ENCODE results near the gene ITGAE.

Gene ITGAE

GRCh38 chr17:3699951-3700350, 101.0 kb downstream of the ITGAE start:
- H4K20me1 ChIP-seq (ENCODE audit: insufficient read depth, low read length) = no peaks in the 10 kb centered on the region
- H3K9me3 ChIP-seq (replicated peaks; ENCODE audit: insufficient read depth, low read length) = no peaks in the 10 kb centered on the region
- no peak for TF ChIP-seq EZH2 (optimal IDR thresholded peaks at IDR 0.05; ENCODE audit: low read depth, low read length)
- TF ChIP-seq EZH2phosphoT487 (IDR thresholded peaks at IDR 0.05; ENCODE audit: low read length) = no peak
- no peak for TF ChIP-seq CTCF (IDR thresholded peaks at IDR 0.05; ENCODE audit: low read length)
- H3K79me2 ChIP-seq (ENCODE audit: low read length) = peaks cover 9% of the 10 kb centered on the region
- H2AFZ ChIP-seq (ENCODE audit: low read length) = no peak overlapping the region
- DNase-seq = no peak
- H3K27ac ChIP-seq (ENCODE audit: low read length) = no peak overlapping the region
- H3K9me2 ChIP-seq (replicated peaks; ENCODE audit: insufficient read depth, low read length) = no peaks in the 10 kb centered on the region
- no peaks in the 10 kb centered on the region for H3F3A ChIP-seq (ENCODE audit: insufficient read depth, low read length)
- H3K9ac ChIP-seq (ENCODE audit: low read length) = no peak overlapping the region
- no peak overlapping the region for H3K4me2 ChIP-seq (ENCODE audit: low read depth, low read length)
- no peak overlapping the region for H3K4me3 ChIP-seq (ENCODE audit: low read length)
- no peaks in the 10 kb centered on the region for H3K4me1 ChIP-seq (ENCODE audit: low read length)
- no peaks in the 10 kb centered on the region for H3K36me3 ChIP-seq (replicated peaks; ENCODE audit: insufficient read depth, low read length)
- H3K27me3 ChIP-seq (replicated peaks; ENCODE audit: insufficient read depth, low read length) = no peaks in the 10 kb centered on the region

DNA sequence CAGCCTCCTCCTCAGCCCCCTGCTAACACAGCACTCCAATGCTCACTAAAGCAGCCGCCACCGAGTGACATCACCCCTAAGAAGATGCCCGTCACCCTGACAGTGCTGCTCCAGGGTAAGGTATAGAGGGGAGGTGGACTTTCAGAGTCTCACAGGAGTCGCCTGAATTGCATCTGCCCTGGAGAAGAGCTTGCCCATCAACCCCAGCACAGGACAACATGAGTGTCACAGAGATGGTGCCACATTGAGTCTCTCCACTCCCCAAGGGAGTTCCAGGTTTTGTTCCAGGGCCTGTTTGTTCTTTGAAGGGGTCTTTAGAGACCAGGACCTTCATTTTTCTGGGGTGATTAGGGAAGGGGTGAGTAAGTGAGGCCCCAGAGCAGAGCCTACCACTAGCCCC, 102.8 kb downstream of the ITGAE start:
- no peak overlapping the region for H3K4me3 ChIP-seq (ENCODE audit: low read length)
- no peak overlapping the region for H2AFZ ChIP-seq (ENCODE audit: low read length)
- H4K20me1 ChIP-seq (ENCODE audit: insufficient read depth, low read length) = no peaks in the 10 kb centered on the region
- no peak overlapping the region for H3K9ac ChIP-seq (ENCODE audit: low read length)
- H3K4me2 ChIP-seq (ENCODE audit: low read depth, low read length) = no peak overlapping the region
- no peaks in the 10 kb centered on the region for H3K9me3 ChIP-seq (replicated peaks; ENCODE audit: insufficient read depth, low read length)
- H3K79me2 ChIP-seq (ENCODE audit: low read length) = peaks cover 26% of the 10 kb centered on the region
- 0 out of 2 replicates have a peak, but pooled peaks cover 3% of the 10 kb centered on the region for H3K4me1 ChIP-seq (ENCODE audit: low read length)
- H3F3A ChIP-seq (ENCODE audit: insufficient read depth, low read length) = no peaks in the 10 kb centered on the region
- no peaks in the 10 kb centered on the region for H3K9me2 ChIP-seq (replicated peaks; ENCODE audit: insufficient read depth, low read length)
- no peaks in the 10 kb centered on the region for H3K27me3 ChIP-seq (replicated peaks; ENCODE audit: insufficient read depth, low read length)
- no peak overlapping the region for H3K27ac ChIP-seq (ENCODE audit: low read length)
- no peaks in the 10 kb centered on the region for H3K36me3 ChIP-seq (replicated peaks; ENCODE audit: insufficient read depth, low read length)
- no peak for DNase-seq
- TF ChIP-seq EZH2phosphoT487 (IDR thresholded peaks at IDR 0.05; ENCODE audit: low read length) (no peak), EZH2 (optimal IDR thresholded peaks at IDR 0.05; ENCODE audit: low read depth, low read length) (no peak), CTCF (IDR thresholded peaks at IDR 0.05; ENCODE audit: low read length) (no peak)

DNA sequence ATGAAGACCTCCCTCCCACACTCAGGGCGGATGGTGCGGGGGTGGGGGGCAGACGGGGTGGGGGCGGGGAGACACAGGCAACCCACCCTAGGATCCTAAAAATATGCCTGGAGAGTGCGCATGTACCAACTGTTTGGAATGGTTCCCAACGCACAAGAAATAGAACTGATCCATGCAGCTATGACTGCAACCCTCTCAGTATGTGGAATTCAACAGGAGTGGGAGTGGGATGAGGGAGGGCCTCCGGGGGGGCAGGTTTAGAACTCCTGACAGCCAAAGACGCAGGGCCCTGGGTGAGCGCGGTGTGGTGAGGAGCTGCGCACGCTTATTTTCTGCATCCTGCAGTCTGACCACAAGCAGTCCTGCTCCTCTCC, 103.9 kb downstream of the ITGAE start:
- no peaks in the 10 kb centered on the region for H3K27me3 ChIP-seq (replicated peaks; ENCODE audit: insufficient read depth, low read length)
- H3K4me1 ChIP-seq (ENCODE audit: low read length) = 0 out of 2 replicates have a peak, but pooled peaks cover 3% of the 10 kb centered on the region
- H3K27ac ChIP-seq (ENCODE audit: low read length) = no peak overlapping the region
- H4K20me1 ChIP-seq (ENCODE audit: insufficient read depth, low read length) = no peaks in the 10 kb centered on the region
- no peak overlapping the region for H2AFZ ChIP-seq (ENCODE audit: low read length)
- H3K9ac ChIP-seq (ENCODE audit: low read length) = no peak overlapping the region
- no peaks in the 10 kb centered on the region for H3F3A ChIP-seq (ENCODE audit: insufficient read depth, low read length)
- no peaks in the 10 kb centered on the region for H3K9me3 ChIP-seq (replicated peaks; ENCODE audit: insufficient read depth, low read length)
- no peaks in the 10 kb centered on the region for H3K36me3 ChIP-seq (replicated peaks; ENCODE audit: insufficient read depth, low read length)
- H3K4me3 ChIP-seq (ENCODE audit: low read length) = no peak overlapping the region
- H3K9me2 ChIP-seq (replicated peaks; ENCODE audit: insufficient read depth, low read length) = no peaks in the 10 kb centered on the region
- no peak overlapping the region for H3K4me2 ChIP-seq (ENCODE audit: low read depth, low read length)
- H3K79me2 ChIP-seq (ENCODE audit: low read length) = peaks cover 36% of the 10 kb centered on the region
- DNase-seq = no peak
- TF ChIP-seq CTCF (IDR thresholded peaks at IDR 0.05; ENCODE audit: low read length) (no peak), EZH2phosphoT487 (IDR thresholded peaks at IDR 0.05; ENCODE audit: low read length) (no peak), EZH2 (optimal IDR thresholded peaks at IDR 0.05; ENCODE audit: low read depth, low read length) (no peak)
